Measurements from ENCODE around the gene FAN1. TPM values are rescaled to one million over a fixed set of nuclear protein-coding genes. Genes with fewer than 3 reads are reported as not detected.

Gene FAN1
- total and polyA plus RNA-seq, 2 of the 13 experiments (the other 11 are each of a cell fraction or from before 2014, with no cell fraction given), result 10.8 to 20.1 TPM

DNA sequence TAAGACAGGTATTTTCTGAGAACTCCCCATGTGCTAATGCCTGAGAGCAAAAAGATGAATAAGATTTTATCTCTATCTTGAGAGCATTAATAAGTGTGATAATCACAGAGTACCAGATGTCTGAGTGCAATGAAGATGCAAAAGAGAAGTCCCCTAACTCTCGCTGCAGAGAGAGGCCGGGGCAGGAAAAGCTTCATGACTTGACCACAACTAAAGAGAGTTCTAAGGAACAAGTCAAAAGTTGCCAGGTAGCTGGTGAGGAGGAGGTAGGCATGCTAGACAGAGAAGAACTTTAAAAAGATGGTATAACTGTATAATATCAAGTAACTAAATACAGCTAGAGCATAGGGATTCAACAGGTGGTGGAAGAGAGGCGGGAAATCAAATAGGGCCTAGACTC is 58.9 kb downstream of the FAN1 start:
- CTCF ChIA-PET (ENCODE audit: low intra/inter-chr PET ratio, low total read pairs), result no interaction called here

DNA sequence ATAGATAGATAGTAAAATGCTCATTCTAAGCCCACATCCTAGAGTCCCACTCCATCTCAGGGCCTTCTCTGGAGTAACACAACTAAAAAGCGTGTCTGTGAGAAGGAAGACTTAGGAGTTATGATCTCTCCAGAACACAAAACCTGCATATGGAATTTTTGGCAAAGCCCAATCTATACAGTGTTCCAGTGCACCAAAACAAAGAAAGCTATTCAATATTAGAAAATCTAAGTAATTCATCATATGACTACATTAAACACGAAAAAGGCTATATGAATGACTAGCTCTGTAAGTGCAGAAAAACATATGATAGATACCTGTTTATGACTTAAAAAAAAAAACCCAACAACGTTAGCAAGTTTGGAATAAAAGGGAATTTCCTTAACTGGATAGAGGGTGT is 60.0 kb downstream of the FAN1 start:
- Histone ChIP-seq H3K9me3 (ENCODE audit: low read length) (no peaks in the 10 kb centered on the region), H3K36me3 (replicated peaks in 1 of 2; ENCODE audit: control insufficient read depth in 1 of 2, insufficient read depth in 2 of 2, low read length in 2 of 2) (peaks cover 18 to 59% of the 10 kb centered on the region in 2 experiments), H3K27ac (ENCODE audit: extremely low read length, insufficient read depth, low read length) (no peak overlapping the region), H3K27me3 (ENCODE audit: control insufficient read depth in 1 of 2, insufficient read depth in 2 of 2, low read length in 2 of 2) (no peaks in the 10 kb centered on the region), H3K4me2 (ENCODE audit: low read depth, low read length) (no peak overlapping the region), H4K20me1 (ENCODE audit: insufficient read depth, low read length) (no peaks in the 10 kb centered on the region), H3K4me1 (ENCODE audit: insufficient read depth, low read length) (no peaks in the 10 kb centered on the region), H3K79me2 (ENCODE audit: insufficient read depth, low read length) (no peaks in the 10 kb centered on the region), H3K9ac (ENCODE audit: insufficient read depth, low read depth, low read length) (no peak overlapping the region), H2AFZ (ENCODE audit: low read length) (no peak overlapping the region), H3K4me3 (replicated peaks in 1 of 3; ENCODE audit: insufficient read depth in 1 of 3, low read depth in 2 of 3, low read length in 3 of 3) (no peak overlapping the region)
- no peak for ATAC-seq
- FAIRE-seq, result no peak
- BruUV-seq (replicated peaks), result no TSS peak
- ChIA-PET CTCF (ENCODE audit: low intra/inter-chr PET ratio, low total read pairs) (no interaction called here), POLR2A (no interaction called here)
- no peak for DNase-seq (ENCODE audit: low spot score)
- WGBS (ENCODE audit: low lambda C conversion rate), result 92% methylated on average over 3 of the region's 3 CpGs
- intact Hi-C loops (cut with micrococcal nuclease; ENCODE audit: unreplicated experiment) (no loop called here), in situ Hi-C loops (cut with HindIII; ENCODE audit: extremely low pct_ligation_motif_present, low pct_unique_long_range_greater_than_20kb) (no loop called here)
- TF ChIP-seq RFX1 (IDR thresholded peaks at IDR 0.05) (no peak), SSRP1 (CRISPR knock-in tag; IDR thresholded peaks at IDR 0.05) (no peak), ZNF501 (CRISPR knock-in tag; IDR thresholded peaks at IDR 0.05) (no peak), ZNF484 (CRISPR knock-in tag; IDR thresholded peaks at IDR 0.05; ENCODE audit: borderline replicate concordance, low read depth) (no peak), ZNF136 (CRISPR knock-in tag; IDR thresholded peaks at IDR 0.05; ENCODE audit: low read depth) (no peak)

More for the DNA sequence above, 58.9 kb downstream of the FAN1 start:
- H3K9ac ChIP-seq (ENCODE audit: insufficient read depth, low read depth, low read length), result no peak overlapping the region
- no peaks in the 10 kb centered on the region for H3K9me3 ChIP-seq (ENCODE audit: low read length)
- no peaks in the 10 kb centered on the region for H3K79me2 ChIP-seq (ENCODE audit: insufficient read depth, low read length)
- H2AFZ ChIP-seq (ENCODE audit: low read length), result no peak overlapping the region
- no peak for FAIRE-seq
- no peak overlapping the region for H3K4me3 ChIP-seq (replicated peaks in 1 of 3; ENCODE audit: insufficient read depth in 1 of 3, low read depth in 2 of 3, low read length in 3 of 3)
- ATAC-seq, result no peak
- TF ChIP-seq ZNF180 (CRISPR knock-in tag; IDR thresholded peaks at IDR 0.05; ENCODE audit: borderline replicate concordance, low read depth), result no peak
- no peak for TF ChIP-seq NCOR1 (IDR thresholded peaks at IDR 0.05; ENCODE audit: borderline replicate concordance, low read length)
- peaks cover 25 to 63% of the 10 kb centered on the region in 2 experiments for H3K36me3 ChIP-seq (replicated peaks in 1 of 2; ENCODE audit: control insufficient read depth in 1 of 2, insufficient read depth in 2 of 2, low read length in 2 of 2)
- H3K27ac ChIP-seq (ENCODE audit: extremely low read length, insufficient read depth, low read length), result no peak overlapping the region
- no peak for DNase-seq (ENCODE audit: low spot score)
- no peak overlapping the region for H3K4me2 ChIP-seq (ENCODE audit: low read depth, low read length)
- POLR2A ChIA-PET, result no interaction called here
- H4K20me1 ChIP-seq (ENCODE audit: insufficient read depth, low read length), result no peaks in the 10 kb centered on the region
- no peaks in the 10 kb centered on the region for H3K27me3 ChIP-seq (ENCODE audit: control insufficient read depth in 1 of 2, insufficient read depth in 2 of 2, low read length in 2 of 2)
- in situ Hi-C loops (cut with HindIII; ENCODE audit: extremely low pct_ligation_motif_present, low pct_unique_long_range_greater_than_20kb), result no loop called here
- intact Hi-C loops (cut with micrococcal nuclease; ENCODE audit: unreplicated experiment), result no loop called here
- 97% methylated on average over 3 of the region's 3 CpGs for WGBS (ENCODE audit: low lambda C conversion rate)
- no peaks in the 10 kb centered on the region for H3K4me1 ChIP-seq (ENCODE audit: insufficient read depth, low read length)
- no TSS peak for BruUV-seq (replicated peaks)
